H1 (cell line): Measurements from ENCODE around the gene SOX13. TPM values are rescaled to one million over a fixed set of nuclear protein-coding genes. Genes with fewer than 3 reads are reported as not detected.

Experiments used
- ASH2L ChIP-seq: fragments of 200-600, 300-600 bp; sonication (generic); IDR thresholded peaks from one replicate; pipeline ENCODE4 v1.7.1; 2017; ENCODE audit warnings: low read length
- BACH1 ChIP-seq: IDR thresholded peaks from 2 replicates; pipeline ENCODE4 v1.6.1; 2012; ENCODE audit warnings: low read length, improper control_type of control experiment
- CBX5 ChIP-seq: fragments of 300-800, 300-1000 bp; sonication (generic); IDR thresholded peaks from 2 replicates; pipeline ENCODE4 v1.7.1; 2016; ENCODE audit warnings: antibody characterized with exemption, low read length, low read depth
- CBX8 ChIP-seq: fragments of 300-800, 300-1000 bp; sonication (generic); IDR thresholded peaks from 2 replicates; pipeline ENCODE4 v1.7.1; 2016; ENCODE audit warnings: low read depth, low read length, borderline replicate concordance
- CEBPB ChIP-seq: IDR thresholded peaks from 2 replicates; pipeline ENCODE4 v1.6.1; 2012; ENCODE audit warnings: low read depth, low read length
- CHD2 ChIP-seq: IDR thresholded peaks from 2 replicates; pipeline ENCODE4 v1.6.1; 2012; ENCODE audit warnings: low read length, improper control_type of control experiment
- CTBP2 ChIP-seq: IDR thresholded peaks from 2 replicates; pipeline ENCODE4 v1.7.0; 2011; ENCODE audit warnings: borderline replicate concordance, mild to moderate bottlenecking, moderate library complexity, mixed read lengths, low read length; ENCODE audit not compliant: insufficient read depth, insufficient read length
- EP300 ChIP-seq, 2 experiments: IDR thresholded peaks; 1 replicate in 1 of 2; 2 replicates in 1 of 2; pipeline ENCODE4 v1.6.1; 2011 to 2012; ENCODE audit warnings: low read depth in 2 of 2, low read length in 2 of 2, mild to moderate bottlenecking in 2 of 2, borderline replicate concordance in 1 of 2, inconsistent platforms in 1 of 2, moderate library complexity in 1 of 2
- EZH2 ChIP-seq: fragments of 200-600 bp; sonication (generic); IDR thresholded peaks from 2 replicates; pipeline ENCODE4 v1.7.1; 2012; ENCODE audit warnings: low read depth, mild to moderate bottlenecking, moderate library complexity, low read length, inconsistent platforms; ENCODE audit not compliant: severe bottlenecking
- GTF2F1 ChIP-seq: IDR thresholded peaks from 2 replicates; pipeline ENCODE4 v1.6.1; 2012; ENCODE audit warnings: low read depth, low read length, improper control_type of control experiment, borderline replicate concordance
- HDAC2 ChIP-seq, 2 experiments: fragments of 300-600 bp in 1 of 2; sonication (generic) in 1 of 2; IDR thresholded peaks; 2 replicates each; pipeline ENCODE4 v1.6.1; 2011 to 2012; ENCODE audit warnings: low read depth in 2 of 2, low read length in 2 of 2, mild to moderate bottlenecking in 2 of 2, moderate library complexity in 2 of 2, borderline replicate concordance in 1 of 2, inconsistent platforms in 1 of 2
- KDM1A ChIP-seq: fragments of 200-600, 300-600 bp; sonication (generic); IDR thresholded peaks from 2 replicates; pipeline ENCODE4 v1.7.1; 2016; ENCODE audit warnings: mild to moderate bottlenecking, low read length, borderline replicate concordance
- RAD21 ChIP-seq, 2 experiments: IDR thresholded peaks in 1 of 2; conservative IDR thresholded peaks in 1 of 2; 2 replicates each; pipeline ENCODE4 v1.6.1; 2011; ENCODE audit warnings: low read depth in 2 of 2, low read length in 2 of 2, improper control_type of control experiment in 1 of 2, inconsistent platforms in 1 of 2, mild to moderate bottlenecking in 1 of 2, moderate library complexity in 1 of 2
- RNF2 ChIP-seq: fragments of 200-900, 300-1000 bp; sonication (generic); IDR thresholded peaks from 2 replicates; pipeline ENCODE4 v1.7.1; 2016; ENCODE audit warnings: borderline replicate concordance, low read depth, mild to moderate bottlenecking, antibody characterized with exemption, low read length; ENCODE audit not compliant: poor library complexity, severe bottlenecking; ENCODE audit errors: missing control alignments
- SIX5 ChIP-seq: IDR thresholded peaks from 2 replicates; pipeline ENCODE4 v1.6.1; 2011; ENCODE audit warnings: mild to moderate bottlenecking, low read depth, low read length
- SP1 ChIP-seq: IDR thresholded peaks from 2 replicates; pipeline ENCODE4 v1.6.1; 2011; ENCODE audit warnings: low read depth, low read length
- SP2 ChIP-seq: IDR thresholded peaks from 2 replicates; pipeline ENCODE4 v1.6.1; 2012; ENCODE audit warnings: mild to moderate bottlenecking, low read length, inconsistent platforms
- TBP ChIP-seq: IDR thresholded peaks from 2 replicates; pipeline ENCODE4 v1.6.1; 2011; ENCODE audit warnings: low read depth, low read length, improper control_type of control experiment
- TEAD4 ChIP-seq: IDR thresholded peaks from 2 replicates; pipeline ENCODE4 v1.6.1; 2012; ENCODE audit warnings: low read depth, low read length, inconsistent platforms, mixed read lengths
- polyA plus RNA-seq, 7 experiments: library from polyadenylated mRNA; depleted of rRNA in 3 of 7; stranded (reverse) in 5 of 7; unstranded in 2 of 7; fragments of >200 nt in 5 of 7; fragments of 200-250 nt in 2 of 7; gene quantifications; 1 replicate in 5 of 7; 2 replicates in 1 of 7; 4 replicates in 1 of 7; pipeline versions ENCODE4 v1.2.1 to v1.2.3, GENCODE V29; 2011 to 2013; ENCODE audit warnings: missing spikeins in 2 of 7, mixed read lengths in 2 of 7
- total RNA-seq: library from RNA; stranded (reverse); fragmentation: NEBNext Ultra II Directional; extraction: Animal tissue kit (Norgen Biotek cat#: 25700); gene quantifications from 2 replicates; pipeline ENCODE4 v1.2.1, GENCODE V29; 2021

SOX13 gene
- total and polyA plus RNA-seq, 2 of the 8 experiments (the other 6 are each of a cell fraction or from before 2014, with no cell fraction given): 113 to 173 TPM

DNA sequence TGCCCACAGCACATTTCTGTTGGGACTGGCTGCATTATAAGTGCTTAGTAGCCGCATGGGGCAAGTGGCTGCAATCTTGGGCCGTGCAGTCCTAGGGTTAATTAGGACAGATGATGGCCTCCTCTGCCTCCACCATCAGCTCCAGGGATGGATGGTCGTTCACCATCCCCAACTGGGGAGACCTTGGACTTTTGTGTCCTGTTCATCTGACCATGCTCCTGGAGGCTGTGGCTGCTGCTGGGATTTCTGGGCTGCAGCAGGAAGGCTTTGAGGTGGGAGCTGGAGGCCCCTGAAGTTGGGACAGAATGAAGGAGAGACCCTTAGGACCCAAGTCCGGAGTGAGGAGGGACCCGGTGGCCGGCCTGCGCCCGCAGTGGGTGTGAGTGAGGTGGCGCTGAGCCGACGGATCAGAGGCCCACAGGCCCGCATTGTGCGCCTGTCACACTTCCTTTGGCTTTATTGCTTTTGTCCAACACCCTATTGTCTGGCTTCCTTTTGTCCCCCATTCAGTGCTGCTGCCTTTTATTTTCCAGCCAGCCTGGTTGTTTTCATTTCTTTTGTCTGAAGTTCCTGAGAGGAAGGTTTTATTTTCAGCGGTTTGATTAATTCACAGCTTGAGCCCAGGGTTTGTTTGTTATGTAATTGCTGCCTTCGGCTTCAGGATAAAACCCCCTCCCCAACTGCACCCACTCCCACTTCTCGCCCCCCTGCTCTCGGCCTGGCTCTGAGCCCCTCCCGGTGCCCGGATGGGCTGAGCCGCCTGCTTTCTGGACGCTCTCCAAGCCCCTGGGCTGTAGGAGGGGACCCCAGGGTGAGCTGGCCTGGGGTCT is 35.6 kb downstream of the SOX13 start (continued):
- TF ChIP-seq RNF2 (no peak), ASH2L (no peak), HDAC2 (IDR thresholded peaks at IDR 0.05; ENCODE audit: borderline replicate concordance in 1 of 2, low read depth in 2 of 2, low read length in 2 of 2) (0 out of 4 replicates have a peak, but pooled peaks have one; percentile 34 to 61), EZH2 (no peak), CTBP2 (peak; percentile 94), BACH1 (peak; percentile 3; the same call in 1 of the 2 replicates), TBP (peak; percentile 45; the same call in 1 of the 2 replicates), RAD21 (IDR thresholded peaks at IDR 0.05 in 1 of 2, conservative IDR thresholded peaks at IDR 0.05 in 1 of 2; ENCODE audit: low read depth in 2 of 2, low read length in 2 of 2) (no peak), CBX5 (no peak), KDM1A (peak; percentile 69; the same call in 1 of the 2 replicates), CHD2 (no peak; the same call in 1 of the 2 replicates), GTF2F1 (no peak), SIX5 (no peak), SP1 (peak; percentile 84), TEAD4 (no peak), CEBPB (0 out of 2 replicates have a peak, but pooled peaks have one; percentile 30), CBX8 (no peak), EP300 (IDR thresholded peaks at IDR 0.05; ENCODE audit: borderline replicate concordance in 1 of 2, low read depth in 2 of 2, low read length in 2 of 2) (peak in 1 of 2 experiments; percentile 55; a peak in 1 of 3 replicates), SP2 (no peak)
